ENCODE results near the gene NSMCE4A. TPM values are rescaled to one million over a fixed set of nuclear protein-coding genes. Genes with fewer than 3 reads are reported as not detected.

NSMCE4A gene
- polyA plus RNA-seq, 1 donor from 2014 or later: 133 TPM

- Histone ChIP-seq H2AFZ (ENCODE audit: low read depth, low read length) (no peak overlapping the region), H3K4me2 (ENCODE audit: low read length) (no peak overlapping the region), H3K9me3 (ENCODE audit: low read length) (no peaks in the 10 kb centered on the region), H3K27ac (ENCODE audit: low read length) (no peak overlapping the region), H4K20me1 (ENCODE audit: insufficient read depth) (no peaks in the 10 kb centered on the region), H3K4me3 (ENCODE audit: low read length) (no peak overlapping the region), H3K79me2 (replicated peaks; ENCODE audit: insufficient read depth, low read length) (no peaks in the 10 kb centered on the region), H3K36me3 (ENCODE audit: insufficient read depth, low read length) (no peaks in the 10 kb centered on the region), H3K9ac (ENCODE audit: low read length) (no peak overlapping the region), H3K9me2 (ENCODE audit: insufficient read depth, low read length) (no peaks in the 10 kb centered on the region), H3K27me3 (ENCODE audit: insufficient read depth, low read depth, low read length) (no peaks in the 10 kb centered on the region), H3F3A (ENCODE audit: insufficient read depth, low read length, poor library complexity, severe bottlenecking) (no peaks in the 10 kb centered on the region)
- TF ChIP-seq EZH2 (IDR thresholded peaks at IDR 0.05; ENCODE audit: borderline replicate concordance, insufficient read depth, low read length, poor library complexity, severe bottlenecking) (no peak), POLR2AphosphoS5 (IDR thresholded peaks at IDR 0.05) (no peak), CTCF (IDR thresholded peaks at IDR 0.05; ENCODE audit: poor library complexity, severe bottlenecking) (no peak), MXI1 (conservative IDR thresholded peaks at IDR 0.05; ENCODE audit: poor library complexity, severe bottlenecking) (no peak), SMC3 (conservative IDR thresholded peaks at IDR 0.05; ENCODE audit: poor library complexity) (no peak), TAF1 (IDR thresholded peaks at IDR 0.05; ENCODE audit: low read depth) (no peak), EP300 (conservative IDR thresholded peaks at IDR 0.05; ENCODE audit: poor library complexity, severe bottlenecking) (no peak), RAD21 (conservative IDR thresholded peaks at IDR 0.05) (no peak)
- TF ChIP-seq, protein P1, sequence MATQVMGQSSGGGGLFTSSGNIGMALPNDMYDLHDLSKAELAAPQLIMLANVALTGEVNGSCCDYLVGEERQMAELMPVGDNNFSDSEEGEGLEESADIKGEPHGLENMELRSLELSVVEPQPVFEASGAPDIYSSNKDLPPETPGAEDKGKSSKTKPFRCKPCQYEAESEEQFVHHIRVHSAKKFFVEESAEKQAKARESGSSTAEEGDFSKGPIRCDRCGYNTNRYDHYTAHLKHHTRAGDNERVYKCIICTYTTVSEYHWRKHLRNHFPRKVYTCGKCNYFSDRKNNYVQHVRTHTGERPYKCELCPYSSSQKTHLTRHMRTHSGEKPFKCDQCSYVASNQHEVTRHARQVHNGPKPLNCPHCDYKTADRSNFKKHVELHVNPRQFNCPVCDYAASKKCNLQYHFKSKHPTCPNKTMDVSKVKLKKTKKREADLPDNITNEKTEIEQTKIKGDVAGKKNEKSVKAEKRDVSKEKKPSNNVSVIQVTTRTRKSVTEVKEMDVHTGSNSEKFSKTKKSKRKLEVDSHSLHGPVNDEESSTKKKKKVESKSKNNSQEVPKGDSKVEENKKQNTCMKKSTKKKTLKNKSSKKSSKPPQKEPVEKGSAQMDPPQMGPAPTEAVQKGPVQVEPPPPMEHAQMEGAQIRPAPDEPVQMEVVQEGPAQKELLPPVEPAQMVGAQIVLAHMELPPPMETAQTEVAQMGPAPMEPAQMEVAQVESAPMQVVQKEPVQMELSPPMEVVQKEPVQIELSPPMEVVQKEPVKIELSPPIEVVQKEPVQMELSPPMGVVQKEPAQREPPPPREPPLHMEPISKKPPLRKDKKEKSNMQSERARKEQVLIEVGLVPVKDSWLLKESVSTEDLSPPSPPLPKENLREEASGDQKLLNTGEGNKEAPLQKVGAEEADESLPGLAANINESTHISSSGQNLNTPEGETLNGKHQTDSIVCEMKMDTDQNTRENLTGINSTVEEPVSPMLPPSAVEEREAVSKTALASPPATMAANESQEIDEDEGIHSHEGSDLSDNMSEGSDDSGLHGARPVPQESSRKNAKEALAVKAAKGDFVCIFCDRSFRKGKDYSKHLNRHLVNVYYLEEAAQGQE (IDR thresholded peaks at IDR 0.05; ENCODE audit: borderline replicate concordance): no peak
These were observed 44.5 kb upstream of the NSMCE4A start for GRCh38 chr10:122019414-122019975.

- no peak for TF ChIP-seq POLR2AphosphoS5 (IDR thresholded peaks at IDR 0.05)
- no peak for TF ChIP-seq RAD21 (conservative IDR thresholded peaks at IDR 0.05)
- TF ChIP-seq SMC3 (conservative IDR thresholded peaks at IDR 0.05; ENCODE audit: poor library complexity): no peak
- TF ChIP-seq EZH2 (IDR thresholded peaks at IDR 0.05; ENCODE audit: borderline replicate concordance, insufficient read depth, low read length, poor library complexity, severe bottlenecking): no peak
- no peak for TF ChIP-seq EP300 (conservative IDR thresholded peaks at IDR 0.05; ENCODE audit: poor library complexity, severe bottlenecking)
- TF ChIP-seq MXI1 (conservative IDR thresholded peaks at IDR 0.05; ENCODE audit: poor library complexity, severe bottlenecking): no peak
- no peak for TF ChIP-seq CTCF (IDR thresholded peaks at IDR 0.05; ENCODE audit: poor library complexity, severe bottlenecking)
- TF ChIP-seq, protein P1 (IDR thresholded peaks at IDR 0.05; ENCODE audit: borderline replicate concordance): no peak
- TF ChIP-seq TAF1 (IDR thresholded peaks at IDR 0.05; ENCODE audit: low read depth): no peak
- Histone ChIP-seq H3K9me3 (ENCODE audit: low read length) (no peaks in the 10 kb centered on the region), H3K79me2 (replicated peaks; ENCODE audit: insufficient read depth, low read length) (no peaks in the 10 kb centered on the region), H3K4me2 (ENCODE audit: low read length) (no peak overlapping the region), H3K27me3 (ENCODE audit: insufficient read depth, low read depth, low read length) (no peaks in the 10 kb centered on the region), H3K27ac (ENCODE audit: low read length) (no peak overlapping the region), H3K36me3 (ENCODE audit: insufficient read depth, low read length) (no peaks in the 10 kb centered on the region), H3F3A (ENCODE audit: insufficient read depth, low read length, poor library complexity, severe bottlenecking) (no peaks in the 10 kb centered on the region), H4K20me1 (ENCODE audit: insufficient read depth) (no peaks in the 10 kb centered on the region), H3K9ac (ENCODE audit: low read length) (no peak overlapping the region), H2AFZ (ENCODE audit: low read depth, low read length) (no peak overlapping the region), H3K9me2 (ENCODE audit: insufficient read depth, low read length) (no peaks in the 10 kb centered on the region), H3K4me3 (ENCODE audit: low read length) (no peak overlapping the region)
These were observed 44.0 kb upstream of the NSMCE4A start for GRCh38 chr10:122018951-122019413.
